Measurements from ENCODE around the gene IMMP2L. TPM values are rescaled to one million over a fixed set of nuclear protein-coding genes. Genes with fewer than 3 reads are reported as not detected.

Gene IMMP2L
- total and polyA plus RNA-seq, 2 of the 13 experiments (the other 11 are each of a cell fraction or from before 2014, with no cell fraction given), result 7.8 to 16.9 TPM

DNA sequence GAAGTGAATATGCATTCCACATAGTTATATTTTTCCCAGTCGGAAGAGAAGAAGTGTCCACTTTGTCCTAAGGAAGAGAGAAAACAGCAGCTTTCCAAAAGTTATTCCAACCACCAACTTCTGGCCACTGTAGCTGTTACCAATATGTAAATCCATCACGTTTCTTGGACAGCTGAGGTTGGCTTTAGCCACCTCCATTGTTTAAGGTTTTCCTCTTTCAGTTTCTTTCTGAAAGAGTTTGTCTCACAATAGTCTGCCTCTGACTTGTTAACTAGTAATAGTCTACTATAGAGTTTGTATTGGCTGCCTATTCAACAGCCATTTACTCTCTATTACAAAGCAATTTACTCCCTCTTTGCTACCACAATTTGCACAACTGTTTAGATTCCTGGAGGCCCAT lies 929.0 kb downstream of the IMMP2L start (continued):
- no peak for TF ChIP-seq ZNF124 (CRISPR knock-in tag; IDR thresholded peaks at IDR 0.05)

DNA sequence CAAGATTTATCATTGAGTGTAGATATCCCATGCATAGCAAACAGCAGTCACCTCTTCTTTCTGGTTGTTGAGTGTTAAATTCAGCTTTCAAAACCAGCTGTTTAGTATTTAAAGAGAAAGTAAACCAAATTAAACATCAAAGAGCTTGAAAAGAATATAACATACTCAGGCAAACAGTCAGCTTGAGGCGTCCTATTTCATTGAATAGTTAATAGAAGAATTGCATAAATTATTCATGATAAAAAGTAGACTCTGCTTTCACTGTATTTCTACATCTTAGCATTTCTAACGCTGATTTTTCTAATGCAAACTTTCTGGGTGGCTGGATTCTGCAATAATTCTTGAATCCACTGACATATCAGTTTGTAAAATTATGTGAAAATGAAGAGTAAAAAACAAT lies 935.9 kb downstream of the IMMP2L start:
- DNase-seq (ENCODE audit: low spot score) (no peak), FAIRE-seq (no peak), ATAC-seq (no peak)
- no peak overlapping the region for H3K9ac ChIP-seq (ENCODE audit: insufficient read depth, low read depth, low read length)
- H3K27ac ChIP-seq (ENCODE audit: extremely low read length, insufficient read depth, low read length), result no peak overlapping the region
- no peak overlapping the region for H2AFZ ChIP-seq (ENCODE audit: low read length)
- no peaks in the 10 kb centered on the region; a peak in 1 of 5 replicates for H3K27me3 ChIP-seq (ENCODE audit: control insufficient read depth in 1 of 2, insufficient read depth in 2 of 2, low read length in 2 of 2)
- H3K4me2 ChIP-seq (ENCODE audit: low read depth, low read length), result no peak overlapping the region
- H3K4me3 ChIP-seq (replicated peaks in 1 of 3; ENCODE audit: insufficient read depth in 1 of 3, low read depth in 2 of 3, low read length in 3 of 3), result no peak overlapping the region
- POLR2A ChIA-PET, result no interaction called here
- WGBS (ENCODE audit: low lambda C conversion rate), result 4% methylated on average over 2 of the region's 2 CpGs
- H4K20me1 ChIP-seq (ENCODE audit: insufficient read depth, low read length), result no peaks in the 10 kb centered on the region
- H3K4me1 ChIP-seq (ENCODE audit: insufficient read depth, low read length), result no peaks in the 10 kb centered on the region
- no peaks in the 10 kb centered on the region for H3K36me3 ChIP-seq (replicated peaks in 1 of 2; ENCODE audit: control insufficient read depth in 1 of 2, insufficient read depth in 2 of 2, low read length in 2 of 2)
- in situ Hi-C loops (cut with HindIII; ENCODE audit: extremely low pct_ligation_motif_present, low pct_unique_long_range_greater_than_20kb) (no loop called here), intact Hi-C loops (cut with micrococcal nuclease; ENCODE audit: unreplicated experiment) (no loop called here)
- CTCF ChIA-PET (ENCODE audit: low intra/inter-chr PET ratio, low total read pairs), result no interaction called here
- TF ChIP-seq SMARCE1 (IDR thresholded peaks at IDR 0.05; ENCODE audit: borderline replicate concordance) (no peak), ZNF350 (CRISPR knock-in tag; IDR thresholded peaks at IDR 0.05; ENCODE audit: borderline replicate concordance, low read depth) (no peak), KDM4B (CRISPR knock-in tag; IDR thresholded peaks at IDR 0.05) (no peak), ZNF510 (CRISPR knock-in tag; IDR thresholded peaks at IDR 0.05; ENCODE audit: low read depth) (no peak), ZNF460 (CRISPR knock-in tag; IDR thresholded peaks at IDR 0.05; ENCODE audit: borderline replicate concordance) (no peak), ZNF253 (CRISPR knock-in tag; IDR thresholded peaks at IDR 0.05; ENCODE audit: borderline replicate concordance) (no peak)
- TF ChIP-seq, protein P1, sequence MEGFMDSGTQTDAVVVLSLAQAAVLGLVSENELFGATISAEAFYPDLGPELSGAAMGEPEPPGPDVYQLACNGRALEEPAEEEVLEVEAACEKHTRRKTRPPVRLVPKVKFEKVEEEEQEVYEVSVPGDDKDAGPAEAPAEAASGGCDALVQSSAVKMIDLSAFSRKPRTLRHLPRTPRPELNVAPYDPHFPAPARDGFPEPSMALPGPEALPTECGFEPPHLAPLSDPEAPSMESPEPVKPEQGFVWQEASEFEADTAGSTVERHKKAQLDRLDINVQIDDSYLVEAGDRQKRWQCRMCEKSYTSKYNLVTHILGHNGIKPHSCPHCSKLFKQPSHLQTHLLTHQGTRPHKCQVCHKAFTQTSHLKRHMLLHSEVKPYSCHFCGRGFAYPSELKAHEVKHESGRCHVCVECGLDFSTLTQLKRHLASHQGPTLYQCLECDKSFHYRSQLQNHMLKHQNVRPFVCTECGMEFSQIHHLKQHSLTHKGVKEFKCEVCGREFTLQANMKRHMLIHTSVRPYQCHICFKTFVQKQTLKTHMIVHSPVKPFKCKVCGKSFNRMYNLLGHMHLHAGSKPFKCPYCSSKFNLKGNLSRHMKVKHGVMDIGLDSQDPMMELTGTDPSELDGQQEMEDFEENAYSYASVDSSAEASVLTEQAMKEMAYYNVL (CRISPR knock-in tag; IDR thresholded peaks at IDR 0.05; ENCODE audit: borderline replicate concordance), result no peak
- TF ChIP-seq, protein P2, sequence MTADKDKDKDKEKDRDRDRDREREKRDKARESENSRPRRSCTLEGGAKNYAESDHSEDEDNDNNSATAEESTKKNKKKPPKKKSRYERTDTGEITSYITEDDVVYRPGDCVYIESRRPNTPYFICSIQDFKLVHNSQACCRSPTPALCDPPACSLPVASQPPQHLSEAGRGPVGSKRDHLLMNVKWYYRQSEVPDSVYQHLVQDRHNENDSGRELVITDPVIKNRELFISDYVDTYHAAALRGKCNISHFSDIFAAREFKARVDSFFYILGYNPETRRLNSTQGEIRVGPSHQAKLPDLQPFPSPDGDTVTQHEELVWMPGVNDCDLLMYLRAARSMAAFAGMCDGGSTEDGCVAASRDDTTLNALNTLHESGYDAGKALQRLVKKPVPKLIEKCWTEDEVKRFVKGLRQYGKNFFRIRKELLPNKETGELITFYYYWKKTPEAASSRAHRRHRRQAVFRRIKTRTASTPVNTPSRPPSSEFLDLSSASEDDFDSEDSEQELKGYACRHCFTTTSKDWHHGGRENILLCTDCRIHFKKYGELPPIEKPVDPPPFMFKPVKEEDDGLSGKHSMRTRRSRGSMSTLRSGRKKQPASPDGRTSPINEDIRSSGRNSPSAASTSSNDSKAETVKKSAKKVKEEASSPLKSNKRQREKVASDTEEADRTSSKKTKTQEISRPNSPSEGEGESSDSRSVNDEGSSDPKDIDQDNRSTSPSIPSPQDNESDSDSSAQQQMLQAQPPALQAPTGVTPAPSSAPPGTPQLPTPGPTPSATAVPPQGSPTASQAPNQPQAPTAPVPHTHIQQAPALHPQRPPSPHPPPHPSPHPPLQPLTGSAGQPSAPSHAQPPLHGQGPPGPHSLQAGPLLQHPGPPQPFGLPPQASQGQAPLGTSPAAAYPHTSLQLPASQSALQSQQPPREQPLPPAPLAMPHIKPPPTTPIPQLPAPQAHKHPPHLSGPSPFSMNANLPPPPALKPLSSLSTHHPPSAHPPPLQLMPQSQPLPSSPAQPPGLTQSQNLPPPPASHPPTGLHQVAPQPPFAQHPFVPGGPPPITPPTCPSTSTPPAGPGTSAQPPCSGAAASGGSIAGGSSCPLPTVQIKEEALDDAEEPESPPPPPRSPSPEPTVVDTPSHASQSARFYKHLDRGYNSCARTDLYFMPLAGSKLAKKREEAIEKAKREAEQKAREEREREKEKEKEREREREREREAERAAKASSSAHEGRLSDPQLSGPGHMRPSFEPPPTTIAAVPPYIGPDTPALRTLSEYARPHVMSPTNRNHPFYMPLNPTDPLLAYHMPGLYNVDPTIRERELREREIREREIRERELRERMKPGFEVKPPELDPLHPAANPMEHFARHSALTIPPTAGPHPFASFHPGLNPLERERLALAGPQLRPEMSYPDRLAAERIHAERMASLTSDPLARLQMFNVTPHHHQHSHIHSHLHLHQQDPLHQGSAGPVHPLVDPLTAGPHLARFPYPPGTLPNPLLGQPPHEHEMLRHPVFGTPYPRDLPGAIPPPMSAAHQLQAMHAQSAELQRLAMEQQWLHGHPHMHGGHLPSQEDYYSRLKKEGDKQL (CRISPR knock-in tag; IDR thresholded peaks at IDR 0.05; ENCODE audit: low read depth), result no peak
- no TSS peak for BruUV-seq (replicated peaks)
- H3K9me3 ChIP-seq (ENCODE audit: low read length), result no peaks in the 10 kb centered on the region
- no peaks in the 10 kb centered on the region for H3K79me2 ChIP-seq (ENCODE audit: insufficient read depth, low read length)

Measured in HepG2 (cell line).